ENCODE results near the gene MOB2.

Gene MOB2

DNA sequence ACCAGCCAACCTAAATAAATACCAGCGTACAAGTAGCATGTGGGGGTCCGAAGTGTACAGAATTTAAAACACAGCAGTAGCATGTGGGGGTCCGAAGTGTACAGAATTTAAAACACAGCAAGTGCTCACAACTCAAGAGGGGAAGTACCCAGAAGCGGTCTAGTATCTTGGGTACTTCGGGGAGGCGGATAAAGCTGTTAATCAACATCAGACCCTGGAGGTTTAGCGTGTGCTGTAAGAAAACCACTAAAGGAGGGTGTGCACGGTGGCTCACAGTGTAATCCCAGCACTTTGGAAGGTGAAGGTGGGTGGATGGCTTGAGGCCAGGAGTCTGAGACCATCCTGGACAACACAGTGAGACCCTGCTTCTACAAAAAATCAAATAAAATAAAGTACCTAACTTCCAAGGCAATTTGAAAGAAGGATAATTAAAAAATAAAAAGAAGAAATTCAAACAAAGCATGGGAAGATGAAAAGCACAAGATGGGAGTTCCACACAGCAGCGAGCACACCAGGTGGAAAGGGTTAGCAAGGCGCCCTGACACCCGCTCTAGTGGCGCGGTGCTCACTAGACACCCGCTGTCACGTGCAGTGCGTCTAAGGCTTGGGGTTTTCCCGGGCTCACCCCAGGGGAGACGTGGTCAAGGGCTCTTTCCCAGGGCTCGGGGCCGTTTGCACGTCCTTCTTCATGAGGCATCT is 35.0 kb upstream of the MOB2 start:
- Histone ChIP-seq H3K4me1 (ENCODE audit: insufficient read depth, low read length, poor library complexity, severe bottlenecking) (no peaks in the 10 kb centered on the region), H2AFZ (ENCODE audit: low read length) (no peak overlapping the region), H3F3A (ENCODE audit: low read depth) (no peaks in the 10 kb centered on the region), H3K9ac (ENCODE audit: low read depth, low read length, poor library complexity, severe bottlenecking) (no peak overlapping the region), H3K79me2 (ENCODE audit: insufficient read depth, low read length) (peaks cover 54% of the 10 kb centered on the region), H3K27me3 (ENCODE audit: insufficient read depth, low read length, poor library complexity, severe bottlenecking) (no peaks in the 10 kb centered on the region), H3K4me3 (ENCODE audit: low read length, poor library complexity, severe bottlenecking) (no peak overlapping the region), H3K4me2 (ENCODE audit: low read depth, low read length, poor library complexity, severe bottlenecking) (no peak overlapping the region), H3K9me2 (replicated peaks; ENCODE audit: low read depth, low read length) (no peaks in the 10 kb centered on the region), H4K20me1 (ENCODE audit: insufficient read depth, low read length, poor library complexity, severe bottlenecking) (peaks cover 26% of the 10 kb centered on the region), H3K9me3 (ENCODE audit: insufficient read depth, low read depth, low read length) (no peaks in the 10 kb centered on the region), H3K36me3 (ENCODE audit: insufficient read depth, low read length) (no peaks in the 10 kb centered on the region)
- no peak for TF ChIP-seq EZH2phosphoT487 (IDR thresholded peaks at IDR 0.05; ENCODE audit: borderline replicate concordance)
- TF ChIP-seq, protein P1, sequence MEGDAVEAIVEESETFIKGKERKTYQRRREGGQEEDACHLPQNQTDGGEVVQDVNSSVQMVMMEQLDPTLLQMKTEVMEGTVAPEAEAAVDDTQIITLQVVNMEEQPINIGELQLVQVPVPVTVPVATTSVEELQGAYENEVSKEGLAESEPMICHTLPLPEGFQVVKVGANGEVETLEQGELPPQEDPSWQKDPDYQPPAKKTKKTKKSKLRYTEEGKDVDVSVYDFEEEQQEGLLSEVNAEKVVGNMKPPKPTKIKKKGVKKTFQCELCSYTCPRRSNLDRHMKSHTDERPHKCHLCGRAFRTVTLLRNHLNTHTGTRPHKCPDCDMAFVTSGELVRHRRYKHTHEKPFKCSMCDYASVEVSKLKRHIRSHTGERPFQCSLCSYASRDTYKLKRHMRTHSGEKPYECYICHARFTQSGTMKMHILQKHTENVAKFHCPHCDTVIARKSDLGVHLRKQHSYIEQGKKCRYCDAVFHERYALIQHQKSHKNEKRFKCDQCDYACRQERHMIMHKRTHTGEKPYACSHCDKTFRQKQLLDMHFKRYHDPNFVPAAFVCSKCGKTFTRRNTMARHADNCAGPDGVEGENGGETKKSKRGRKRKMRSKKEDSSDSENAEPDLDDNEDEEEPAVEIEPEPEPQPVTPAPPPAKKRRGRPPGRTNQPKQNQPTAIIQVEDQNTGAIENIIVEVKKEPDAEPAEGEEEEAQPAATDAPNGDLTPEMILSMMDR (conservative IDR thresholded peaks at IDR 0.05; ENCODE audit: low read length): no peak

GRCh38 chr11:1520663-1521267 is 34.2 kb upstream of the MOB2 start:
- no peak overlapping the region for H3K4me2 ChIP-seq (ENCODE audit: low read depth, low read length, poor library complexity, severe bottlenecking)
- H3K79me2 ChIP-seq (ENCODE audit: insufficient read depth, low read length): peaks cover 54% of the 10 kb centered on the region
- H3K36me3 ChIP-seq (ENCODE audit: insufficient read depth, low read length): no peaks in the 10 kb centered on the region
- H3K9ac ChIP-seq (ENCODE audit: low read depth, low read length, poor library complexity, severe bottlenecking): no peak overlapping the region
- no peaks in the 10 kb centered on the region for H3K9me2 ChIP-seq (replicated peaks; ENCODE audit: low read depth, low read length)
- H4K20me1 ChIP-seq (ENCODE audit: insufficient read depth, low read length, poor library complexity, severe bottlenecking): peaks cover 26% of the 10 kb centered on the region
- no peaks in the 10 kb centered on the region for H3F3A ChIP-seq (ENCODE audit: low read depth)
- no peak for TF ChIP-seq EZH2phosphoT487 (IDR thresholded peaks at IDR 0.05; ENCODE audit: borderline replicate concordance)
- H3K27me3 ChIP-seq (ENCODE audit: insufficient read depth, low read length, poor library complexity, severe bottlenecking): no peaks in the 10 kb centered on the region
- H3K4me3 ChIP-seq (ENCODE audit: low read length, poor library complexity, severe bottlenecking): no peak overlapping the region
- H2AFZ ChIP-seq (ENCODE audit: low read length): no peak overlapping the region
- H3K4me1 ChIP-seq (ENCODE audit: insufficient read depth, low read length, poor library complexity, severe bottlenecking): no peaks in the 10 kb centered on the region
- H3K9me3 ChIP-seq (ENCODE audit: insufficient read depth, low read depth, low read length): no peaks in the 10 kb centered on the region

GRCh38 chr11:1520209-1520662 is 33.7 kb upstream of the MOB2 start:
- Histone ChIP-seq H3K4me1 (ENCODE audit: insufficient read depth, low read length, poor library complexity, severe bottlenecking) (no peaks in the 10 kb centered on the region), H3K9me3 (ENCODE audit: insufficient read depth, low read depth, low read length) (no peaks in the 10 kb centered on the region), H3K4me2 (ENCODE audit: low read depth, low read length, poor library complexity, severe bottlenecking) (no peak overlapping the region), H3K79me2 (ENCODE audit: insufficient read depth, low read length) (peaks cover 54% of the 10 kb centered on the region), H3K9me2 (replicated peaks; ENCODE audit: low read depth, low read length) (no peaks in the 10 kb centered on the region), H3K27me3 (ENCODE audit: insufficient read depth, low read length, poor library complexity, severe bottlenecking) (no peaks in the 10 kb centered on the region), H3K9ac (ENCODE audit: low read depth, low read length, poor library complexity, severe bottlenecking) (no peak overlapping the region), H3K36me3 (ENCODE audit: insufficient read depth, low read length) (no peaks in the 10 kb centered on the region), H3F3A (ENCODE audit: low read depth) (no peaks in the 10 kb centered on the region), H4K20me1 (ENCODE audit: insufficient read depth, low read length, poor library complexity, severe bottlenecking) (peaks cover 28% of the 10 kb centered on the region), H3K4me3 (ENCODE audit: low read length, poor library complexity, severe bottlenecking) (no peak overlapping the region), H2AFZ (ENCODE audit: low read length) (no peak overlapping the region)
- TF ChIP-seq EZH2phosphoT487 (IDR thresholded peaks at IDR 0.05; ENCODE audit: borderline replicate concordance): no peak
- TF ChIP-seq, protein P1 (conservative IDR thresholded peaks at IDR 0.05; ENCODE audit: low read length): no peak
